ENCODE results near the gene PPP1R3E.
"Not testable (repeated sequence)": the region's sequence is repeated elsewhere in the genome, so short reads cannot be mapped to it uniquely, and the experiment has no call there.

Gene PPP1R3E

GRCh38 chr14:23297096-23297495, 5.6 kb downstream of the PPP1R3E start:
- DNase-seq, result no peak

DNA sequence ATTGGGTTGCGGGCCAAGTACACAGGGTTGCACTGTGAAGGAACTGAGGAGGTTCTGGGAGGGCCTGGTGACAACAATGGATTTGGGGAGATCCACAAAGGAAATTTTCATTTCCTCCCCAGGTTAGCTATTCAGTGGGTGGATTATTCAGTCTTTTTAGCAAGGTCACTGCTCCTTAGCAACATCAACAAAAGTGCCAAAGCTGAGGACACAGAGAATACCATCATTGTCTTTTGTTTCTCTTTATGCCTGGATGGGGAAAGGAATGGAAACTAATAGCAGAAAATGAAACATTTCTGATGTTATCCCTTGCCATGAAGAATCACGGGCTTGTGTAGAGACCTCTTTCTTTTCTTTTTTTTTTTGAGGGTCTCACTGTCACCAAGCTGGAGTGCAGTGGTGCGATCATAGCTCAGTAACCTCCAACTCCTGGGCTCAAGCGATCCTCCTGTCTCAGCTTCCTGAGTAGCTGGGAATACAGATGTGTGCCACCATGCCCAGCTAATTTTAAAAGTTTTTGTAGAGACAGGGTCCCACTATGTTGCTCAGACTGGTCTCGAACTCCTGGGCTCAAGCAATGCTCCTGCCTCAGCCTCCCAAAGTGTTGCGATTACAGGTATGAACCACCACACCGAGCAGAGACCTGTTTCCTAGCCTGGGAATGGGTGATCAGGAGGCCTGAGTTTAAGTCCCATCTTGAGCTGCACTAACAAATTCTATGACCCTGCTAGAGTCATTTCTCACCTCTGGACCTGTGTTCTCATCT, 6.5 kb downstream of the PPP1R3E start:
- DNase-seq, result no peak

- peak; percentile 63 for DNase-seq
Observed at GRCh38 chr14:23294734-23295561, 7.7 kb downstream of the PPP1R3E start.

DNA sequence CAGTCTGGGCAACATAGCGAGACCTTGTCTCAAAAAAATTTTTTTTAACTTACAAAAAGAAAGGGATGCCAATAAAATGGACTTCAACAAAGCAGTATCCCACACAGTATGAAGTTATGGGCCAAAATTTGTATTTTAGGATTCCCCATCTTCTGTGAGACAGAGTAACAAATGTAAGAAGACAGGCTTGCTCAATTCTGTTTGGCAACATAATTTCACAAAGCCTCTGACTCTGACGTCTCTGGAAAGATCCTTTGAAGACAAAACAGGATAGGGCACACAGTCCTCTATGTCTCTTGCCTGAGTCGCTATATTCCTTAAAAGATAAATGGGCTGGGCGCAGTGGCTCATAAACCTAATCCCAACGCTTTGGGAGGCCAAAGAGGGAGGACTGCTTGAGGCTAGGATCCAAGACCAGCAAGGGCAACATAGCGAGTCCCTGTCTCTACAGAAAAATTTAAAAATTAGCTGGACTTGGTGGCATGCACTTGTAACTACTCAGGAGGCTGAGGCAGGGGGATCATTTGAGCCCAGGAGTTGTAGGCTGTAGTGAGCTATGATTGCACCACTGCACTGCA, 15.7 kb downstream of the PPP1R3E start:
- no peak for DNase-seq

GRCh38 chr14:23286020-23286901, 16.4 kb downstream of the PPP1R3E start, which contains the start of gene HOMEZ:
HOMEZ (minus strand) TSS chr14:23286132; CDS start chr14:23285952, 180 bp downstream.
- peak; percentile 96 for DNase-seq

DNA sequence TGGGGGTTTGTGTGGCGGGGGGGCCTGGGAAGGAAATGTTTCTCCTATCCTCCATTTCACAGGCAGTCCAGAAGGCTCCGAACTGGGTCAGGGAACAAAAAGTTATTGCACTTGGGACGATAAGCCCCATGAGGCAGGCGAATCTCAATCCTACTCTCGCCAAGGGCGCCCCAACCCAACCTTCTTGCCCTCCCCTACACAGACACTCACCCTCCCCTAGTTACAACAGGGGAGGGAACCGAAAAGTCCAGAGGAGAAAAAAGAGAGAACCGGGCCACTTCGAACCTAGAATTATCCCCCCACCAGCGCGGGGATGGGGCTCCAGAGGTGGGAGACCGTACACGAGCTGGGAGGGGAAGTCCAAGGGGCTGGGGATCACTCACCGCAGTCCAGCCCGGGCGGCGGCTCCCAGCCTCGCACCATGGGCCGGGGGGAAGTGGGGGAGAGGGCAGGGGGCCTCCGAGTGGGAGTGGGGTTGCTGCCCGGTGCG, 17.1 kb downstream of the PPP1R3E start:
- DNase-seq, result peak; percentile 2

DNA sequence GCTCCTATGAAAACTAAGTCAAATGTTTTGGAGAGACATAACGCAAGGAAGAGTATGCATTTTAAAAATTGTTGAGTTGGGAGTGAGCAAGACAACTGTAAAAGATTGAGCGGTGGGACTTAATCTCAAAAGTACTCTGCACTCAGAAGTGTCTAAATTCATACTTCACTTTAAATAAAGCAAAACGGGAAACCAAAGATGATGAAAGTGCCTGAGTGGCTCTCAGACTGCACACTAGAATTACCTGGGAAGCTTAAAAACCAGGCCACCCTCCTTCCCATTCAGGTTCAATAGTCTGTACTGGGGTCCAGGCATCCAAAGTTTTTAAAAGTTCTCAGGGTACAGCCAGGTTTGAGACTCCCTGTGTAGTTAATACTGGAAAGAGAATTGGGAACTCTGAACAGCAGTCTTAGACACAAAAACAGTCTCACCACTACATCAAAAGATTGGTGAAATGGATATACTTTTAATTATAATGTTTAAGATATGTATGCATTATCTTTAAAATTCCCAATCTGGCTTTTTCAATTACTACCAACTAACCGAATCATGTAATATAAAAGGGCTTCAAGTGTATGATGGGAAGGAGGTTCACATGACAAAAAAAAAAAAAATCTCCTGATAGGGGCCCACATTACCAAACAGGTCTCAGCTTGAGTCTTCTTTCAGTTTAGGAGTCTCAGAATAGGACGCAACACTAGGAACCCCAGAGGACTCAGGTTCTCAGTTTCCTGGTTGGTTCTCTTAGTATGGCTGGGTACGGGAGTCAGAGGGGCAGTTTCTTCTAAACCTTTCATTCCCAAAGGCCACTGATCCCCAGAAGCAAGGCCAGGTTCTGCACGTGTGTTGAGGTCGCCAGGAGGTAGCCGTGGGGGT, 17.8 kb downstream of the PPP1R3E start:
- DNase-seq, result no peak

DNA sequence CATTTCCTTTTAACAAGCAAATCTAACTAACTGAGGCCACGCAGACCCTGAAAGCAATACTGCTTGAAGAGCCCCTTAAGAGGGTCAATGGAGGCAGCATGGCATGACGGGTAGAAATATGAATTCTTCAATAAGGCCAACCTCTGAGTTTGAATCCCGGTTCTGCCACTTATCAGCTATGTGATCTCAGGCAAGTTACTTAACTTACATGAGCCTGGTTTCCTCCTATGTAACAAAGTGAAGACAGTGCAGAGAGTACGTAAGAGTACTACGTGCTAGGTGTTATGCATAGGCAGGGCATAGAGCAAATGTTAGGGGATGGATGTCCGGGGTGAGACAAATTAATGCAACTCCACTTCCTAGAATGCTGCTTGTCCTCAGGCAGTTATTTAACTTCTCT, 21.4 kb downstream of the PPP1R3E start:
- DNase-seq, result no peak

DNA sequence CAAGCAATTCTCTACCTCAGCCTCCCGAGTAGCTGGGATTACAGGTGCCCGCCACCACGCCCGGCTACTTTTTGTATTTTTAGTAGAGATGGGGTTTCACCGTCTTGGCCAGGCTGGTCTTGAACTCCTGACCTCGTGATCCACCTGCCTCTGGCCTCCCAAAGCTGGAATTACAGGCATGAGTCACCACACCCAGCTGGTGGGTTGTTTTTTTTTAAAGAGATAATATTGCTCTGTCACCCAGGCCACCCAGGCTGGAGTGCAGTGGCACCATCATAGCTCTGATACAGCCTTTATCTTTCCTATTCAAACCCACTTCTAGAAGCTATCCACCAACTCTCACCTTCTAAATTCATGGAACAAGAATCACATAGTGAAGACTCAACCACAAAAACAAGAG, 24.7 kb downstream of the PPP1R3E start:
- not testable (repeated sequence) for DNase-seq

DNA sequence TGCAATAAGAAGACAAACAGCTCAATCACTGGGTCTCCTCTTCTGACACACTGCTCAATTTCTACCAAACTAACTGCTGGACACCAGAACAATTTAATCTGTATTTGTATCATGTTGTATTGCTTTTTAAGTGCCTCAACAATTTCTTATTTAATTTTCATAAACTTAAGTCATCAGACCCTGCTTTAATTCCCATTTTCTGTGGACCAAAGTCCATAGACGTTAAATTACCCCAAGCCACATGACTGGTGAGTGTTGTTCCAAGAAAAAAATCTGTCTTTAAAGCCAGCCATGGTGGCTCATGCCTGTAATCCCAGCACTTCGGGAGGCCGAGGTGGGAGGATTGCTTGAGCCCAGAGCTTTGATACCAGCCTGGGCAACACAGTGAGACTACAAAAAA, 25.5 kb downstream of the PPP1R3E start:
- no peak for DNase-seq

DNA sequence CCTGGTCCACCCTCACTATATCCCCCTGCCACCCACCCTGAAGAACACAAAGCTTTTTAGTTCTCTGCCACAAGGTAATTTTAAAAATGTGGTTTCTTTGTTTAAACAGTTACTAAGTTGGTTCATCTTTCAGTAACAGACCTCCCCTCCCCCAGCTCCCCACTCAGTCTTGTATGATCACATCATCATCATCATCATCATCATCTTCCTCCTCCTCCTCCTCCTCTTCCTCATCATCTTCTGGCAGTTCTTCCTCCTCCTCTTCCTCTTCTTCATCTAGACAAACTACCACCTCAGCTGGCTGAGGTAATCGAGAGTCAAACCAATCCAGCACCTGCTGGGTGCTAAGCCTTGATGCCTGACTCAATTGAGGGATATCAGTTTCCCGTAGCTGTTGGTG, 27.2 kb downstream of the PPP1R3E start:
- no peak for DNase-seq

DNA sequence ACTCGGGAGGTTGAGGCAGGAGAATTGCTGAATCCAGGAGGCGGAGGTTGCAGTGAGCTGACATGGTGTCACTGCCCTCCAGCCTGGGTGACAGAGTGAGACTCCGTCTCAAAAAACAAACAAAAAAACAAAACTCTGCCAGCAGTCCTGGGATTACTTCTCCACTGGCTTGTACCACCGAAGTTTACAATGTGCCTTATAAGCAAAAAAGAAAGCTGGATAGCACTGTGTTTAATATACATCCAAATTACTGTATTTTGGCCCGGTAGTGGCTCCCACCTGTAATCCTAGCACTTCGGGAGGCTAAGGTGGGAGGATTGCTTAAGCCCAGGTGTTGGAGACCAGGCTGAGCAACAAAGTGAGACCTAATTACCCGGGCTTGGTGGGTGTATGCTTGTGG, 33.5 kb downstream of the PPP1R3E start:
- DNase-seq, result no peak

DNA sequence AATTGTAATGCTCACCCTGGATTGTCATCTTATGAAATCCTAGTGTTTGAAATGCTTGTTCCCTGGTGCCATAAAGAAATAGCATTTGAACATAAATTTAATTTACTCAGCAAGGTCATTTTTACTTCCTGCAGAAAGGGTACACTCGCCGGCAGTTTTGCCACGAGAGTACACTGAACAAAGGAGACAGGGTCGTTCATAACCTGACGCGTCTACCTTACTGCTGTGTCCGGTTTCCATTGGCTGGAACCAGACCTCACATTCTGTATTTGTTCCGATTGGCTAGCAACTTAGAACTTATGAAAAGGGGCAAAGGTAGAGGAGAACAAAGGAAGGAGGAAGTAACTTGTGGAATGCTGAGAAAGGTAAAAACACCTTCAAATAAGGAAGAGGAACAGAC, 41.8 kb downstream of the PPP1R3E start:
- DNase-seq, result not testable (repeated sequence)

- no peak for DNase-seq
Observed at GRCh38 chr14:23259426-23259825, 43.2 kb downstream of the PPP1R3E start.

DNA sequence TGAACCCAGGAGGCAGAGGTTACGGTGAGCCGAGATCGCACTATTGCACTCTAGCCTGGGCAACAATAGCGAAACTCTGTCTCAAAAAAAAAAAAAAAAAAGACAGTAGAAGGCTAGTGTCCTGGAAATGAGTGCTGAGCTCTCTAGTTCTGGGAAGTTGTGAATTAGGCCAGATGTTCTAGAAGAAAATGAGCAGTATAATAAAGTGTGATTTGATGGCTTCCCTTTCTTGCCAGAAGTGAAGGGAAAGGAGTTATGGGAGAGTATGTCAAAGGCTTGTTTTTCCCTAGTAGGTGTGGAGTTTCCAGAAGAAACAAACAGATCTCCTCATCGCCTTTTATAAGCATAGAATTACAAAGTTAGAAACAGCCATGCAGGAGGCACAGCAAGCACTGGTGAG, 44.4 kb downstream of the PPP1R3E start:
- DNase-seq, result no peak

DNA sequence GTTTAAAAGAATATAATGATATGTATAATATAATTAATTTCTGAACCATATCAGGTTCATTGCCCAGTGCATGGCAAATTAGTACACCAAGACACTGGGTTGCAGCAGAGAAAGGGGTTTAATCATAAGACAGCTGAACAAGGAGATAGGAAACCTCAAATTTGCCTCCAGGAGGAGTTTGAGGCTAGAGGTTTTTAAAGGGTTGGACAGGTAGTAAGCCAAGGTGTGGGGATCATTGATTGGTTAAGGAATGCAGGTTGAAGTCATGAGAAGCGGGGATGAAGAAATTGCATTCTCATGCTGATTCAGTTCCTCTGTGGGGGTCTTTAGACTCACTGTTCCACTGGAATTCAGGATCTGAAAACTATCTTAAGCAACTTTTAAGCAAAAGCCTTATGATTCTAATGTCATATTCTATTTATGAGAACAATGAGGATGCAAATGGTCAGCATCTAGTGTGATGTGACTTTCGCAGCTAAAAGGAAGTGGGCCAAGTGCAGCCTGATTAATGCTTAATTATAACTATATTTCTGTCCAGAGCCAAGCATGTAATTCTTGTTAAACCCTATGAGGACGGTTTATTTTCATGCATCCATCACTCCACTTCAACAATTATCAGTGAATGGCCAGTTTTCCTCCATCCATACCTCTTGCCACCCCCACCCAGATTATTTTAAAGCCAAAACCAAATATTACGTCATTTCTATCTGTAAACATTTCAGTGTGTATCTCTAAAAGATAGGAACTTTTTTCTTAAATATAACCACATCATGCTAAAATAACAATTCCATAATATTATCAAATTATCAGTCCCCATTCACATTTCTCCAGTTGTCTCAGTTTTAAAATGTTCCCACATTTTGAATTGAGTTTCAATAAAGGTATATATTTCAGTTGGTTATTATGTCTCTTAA, 50.0 kb downstream of the PPP1R3E start:
- DNase-seq, result no peak

DNA sequence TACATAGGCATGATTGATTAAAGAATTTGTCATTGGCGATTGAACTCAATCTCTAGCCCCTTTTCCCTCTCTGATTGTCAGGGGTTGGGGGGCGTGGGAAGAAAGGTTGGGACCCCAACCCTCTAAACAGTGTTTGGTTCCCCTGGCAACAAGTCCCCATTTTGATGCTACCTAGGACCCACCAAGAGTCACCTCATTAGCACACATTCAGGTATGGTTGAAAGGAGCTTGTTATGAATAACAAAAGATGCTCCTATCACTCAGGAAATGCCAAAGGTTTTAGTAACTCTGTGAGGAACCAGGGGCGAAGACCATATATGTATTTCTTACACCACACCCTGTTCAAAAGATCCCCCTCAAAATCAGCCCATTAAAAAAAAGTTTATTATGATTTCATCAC, 50.7 kb downstream of the PPP1R3E start:
- DNase-seq, result no peak

GRCh38 chr14:23249824-23250223, 52.8 kb downstream of the PPP1R3E start:
- no peak for DNase-seq

DNA sequence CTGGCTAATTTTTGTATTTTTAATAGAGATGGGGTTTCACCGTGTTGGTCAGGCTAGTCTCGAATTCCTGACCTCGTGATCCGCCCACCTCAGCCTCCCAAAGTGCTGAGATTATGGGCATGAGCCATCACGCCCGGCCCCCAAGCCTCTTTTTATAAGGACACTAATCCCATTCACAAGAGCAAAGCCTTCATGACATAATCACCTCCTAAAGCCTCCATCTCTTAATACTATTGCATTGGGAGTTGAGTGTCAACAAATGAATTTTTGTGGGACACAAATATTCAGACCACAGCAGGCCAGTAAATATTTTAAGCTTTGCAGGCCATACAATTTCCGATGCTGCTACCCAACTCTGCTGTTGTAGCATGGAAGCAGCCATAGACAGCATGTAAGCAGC, 54.1 kb downstream of the PPP1R3E start:
- no peak for DNase-seq
